A549 (cell line): ENCODE results near the gene BTN2A1.

Source experiments
- CTCF ChIP-seq: fragments of >200 bp; sonication (Bioruptor Twin); formaldehyde crosslinking; IDR thresholded peaks from 3 replicates; pipeline ENCODE4 v1.5.1; 2016
- FOSL2 ChIP-seq, 2 experiments: fragments of 450-650 bp in 1 of 2; fragments of >200 bp in 1 of 2; sonication (Bioruptor Twin) in 1 of 2; formaldehyde crosslinking; IDR thresholded peaks; 2 replicates each; pipeline versions ENCODE4 v1.5.0 to v1.6.1; 2016 to 2020; ENCODE audit warnings: mild to moderate bottlenecking in 1 of 2, moderate library complexity in 1 of 2
- KDM1A ChIP-seq: fragments of 200-600 bp; sonication (generic); IDR thresholded peaks from 2 replicates; pipeline ENCODE4 v1.6.1; 2016; ENCODE audit warnings: low read depth, mild to moderate bottlenecking
- PBX3 ChIP-seq: IDR thresholded peaks from 2 replicates; pipeline ENCODE4 v1.6.1; 2012
- POLR2A ChIP-seq: IDR thresholded peaks from 2 replicates; pipeline ENCODE4 v1.6.1; 2012; ENCODE audit warnings: mild to moderate bottlenecking, low read length
- REST ChIP-seq: fragments of 200-600 bp; sonication (generic); IDR thresholded peaks from 2 replicates; pipeline ENCODE4 v1.6.1; 2016; ENCODE audit warnings: antibody characterized with exemption, mild to moderate bottlenecking, moderate library complexity
- RNF2 ChIP-seq: fragments of 200-600 bp; sonication (generic); IDR thresholded peaks from 2 replicates; pipeline ENCODE4 v1.6.1; 2016; ENCODE audit warnings: low read depth, mild to moderate bottlenecking, antibody characterized with exemption, moderate library complexity, borderline replicate concordance
- SMC3 ChIP-seq: fragments of >200 bp; sonication (Bioruptor Twin); formaldehyde crosslinking; IDR thresholded peaks from 3 replicates; pipeline ENCODE4 v1.6.1; 2018; ENCODE audit warnings: inconsistent platforms
- USF2 ChIP-seq: fragments of 450-650 bp; IDR thresholded peaks from 2 replicates; pipeline ENCODE4 v1.6.1; 2014; ENCODE audit warnings: antibody characterized with exemption
- ZSCAN20 ChIP-seq: fragments of 250-450 bp; sonication (Bioruptor Pico); IDR thresholded peaks from 2 replicates; pipeline ENCODE4 v1.8.0; 2022; ENCODE audit warnings: mild to moderate bottlenecking, moderate library complexity

- no peak for TF ChIP-seq REST
- TF ChIP-seq CTCF: no peak
- TF ChIP-seq POLR2A: no peak
- TF ChIP-seq PBX3: no peak
- TF ChIP-seq FOSL2 (IDR thresholded peaks at IDR 0.05): no peak
- TF ChIP-seq FOSL2 (CRISPR knock-in tag; IDR thresholded peaks at IDR 0.05): no peak
- no peak for TF ChIP-seq USF2
- no peak for TF ChIP-seq SMC3
- TF ChIP-seq RNF2: no peak
- no peak for TF ChIP-seq KDM1A
- TF ChIP-seq ZSCAN20 (CRISPR knock-in tag): no peak
Measured at GRCh38 chr6:26483727-26484126, 26.0 kb downstream of the BTN2A1 start.
